Fibroblast of skin of right biceps (primary cell): ENCODE data around the gene PROM2.
"Not testable (repeated sequence)": the region's sequence is repeated elsewhere in the genome, so short reads cannot be mapped to it uniquely, and the experiment has no call there.

Experiments used
- DNase-seq: peaks from one replicate; pipeline ENCODE4 v3.0.0-alpha.2; 2013

The PROM2 gene

GRCh38 chr2:95269036-95269680 lies 5.1 kb upstream of the PROM2 start:
- DNase-seq: no peak

GRCh38 chr2:95269745-95270144 lies 4.5 kb upstream of the PROM2 start:
- DNase-seq: not testable (repeated sequence)

GRCh38 chr2:95270541-95271081 lies 3.6 kb upstream of the PROM2 start:
- DNase-seq: no peak

- DNase-seq: no peak
Measured at GRCh38 chr2:95271381-95271971, 2.8 kb upstream of the PROM2 start.

GRCh38 chr2:95272299-95272751 lies 1.9 kb upstream of the PROM2 start:
- DNase-seq: no peak

- DNase-seq: no peak
Measured at GRCh38 chr2:95272781-95273180, 1.5 kb upstream of the PROM2 start.

GRCh38 chr2:95273566-95274290 lies 521 bp upstream of the PROM2 start:
- no peak for DNase-seq

GRCh38 chr2:95275151-95275515 lies 884 bp downstream of the PROM2 start:
- DNase-seq: no peak

GRCh38 chr2:95275601-95276243 lies 1.5 kb downstream of the PROM2 start:
- DNase-seq: no peak

- no peak for DNase-seq
Measured at GRCh38 chr2:95276244-95276887, 2.1 kb downstream of the PROM2 start.

GRCh38 chr2:95276888-95277245 lies 2.6 kb downstream of the PROM2 start:
- DNase-seq: no peak

GRCh38 chr2:95277246-95277906 lies 3.1 kb downstream of the PROM2 start:
- no peak for DNase-seq

GRCh38 chr2:95278051-95278471 lies 3.8 kb downstream of the PROM2 start:
- DNase-seq: peak; percentile 67

- no peak for DNase-seq
Measured at GRCh38 chr2:95278637-95279225, 4.5 kb downstream of the PROM2 start.

GRCh38 chr2:95279435-95280035 lies 5.3 kb downstream of the PROM2 start:
- no peak for DNase-seq

- DNase-seq: no peak
Measured at GRCh38 chr2:95281071-95281470, 6.8 kb downstream of the PROM2 start.

- no peak for DNase-seq
Measured at GRCh38 chr2:95281786-95282185, 7.5 kb downstream of the PROM2 start.

GRCh38 chr2:95282458-95282857 lies 8.2 kb downstream of the PROM2 start:
- DNase-seq: no peak

GRCh38 chr2:95283562-95283961 lies 9.3 kb downstream of the PROM2 start:
- no peak for DNase-seq

- DNase-seq: no peak
Measured at GRCh38 chr2:95284886-95285541, 10.8 kb downstream of the PROM2 start.

- DNase-seq: no peak
Measured at GRCh38 chr2:95285542-95285932, 11.3 kb downstream of the PROM2 start.
